GM19467 (cell line): ENCODE measurements around the gene CXCR4.
"Not testable (repeated sequence)": the region's sequence is repeated elsewhere in the genome, so short reads cannot be mapped to it uniquely, and the experiment has no call there.

Experiments
- ATAC-seq: cut with Tn5 transposase; IDR thresholded peaks from one replicate; pipeline ENCODE4 v1.9.1; 2021; ENCODE audit warnings: mild to moderate bottlenecking, moderate library complexity; ENCODE audit not compliant: unreplicated experiment

CXCR4 gene

DNA sequence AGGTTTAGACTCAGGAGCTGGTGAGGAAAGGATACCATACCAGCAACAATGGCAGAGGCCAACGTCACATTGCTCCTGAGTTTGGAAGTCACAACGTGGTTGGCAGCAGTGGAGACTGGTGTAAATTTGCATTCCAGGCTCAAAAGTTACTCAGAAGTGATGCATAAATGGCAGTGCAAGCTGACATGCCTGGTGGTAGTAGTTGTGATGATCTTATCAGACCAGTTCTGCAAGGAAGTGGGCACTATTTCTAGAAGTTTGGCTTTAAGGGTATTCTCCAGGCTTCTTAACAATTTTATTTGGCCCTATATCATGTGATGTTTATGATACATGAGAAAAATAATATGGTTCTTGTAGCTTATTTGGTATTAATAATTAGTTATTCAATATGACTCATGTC is 37.8 kb downstream of the CXCR4 start:
- ATAC-seq = no peak

GRCh38 chr2:136077107-136077506 is 40.8 kb downstream of the CXCR4 start:
- no peak for ATAC-seq

DNA sequence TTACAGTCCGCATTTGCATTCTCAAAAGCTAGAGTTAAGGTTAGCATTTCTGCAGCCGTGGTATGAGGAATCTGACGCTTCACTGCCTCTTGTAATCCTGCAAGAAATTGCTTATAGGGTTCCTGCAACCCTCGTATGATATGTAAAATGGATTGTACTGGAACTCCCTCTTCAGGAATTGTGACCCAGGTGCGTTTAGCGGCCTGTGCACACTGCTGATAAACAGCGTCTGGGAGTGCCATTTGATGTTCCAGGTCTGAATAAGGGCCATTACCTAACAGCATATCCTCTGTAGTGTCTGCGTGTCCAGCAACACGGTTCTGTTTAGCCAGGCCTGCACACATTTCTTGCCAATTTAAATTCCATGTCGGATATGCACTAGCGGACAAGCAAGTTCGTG is 42.5 kb downstream of the CXCR4 start:
- no peak for ATAC-seq

DNA sequence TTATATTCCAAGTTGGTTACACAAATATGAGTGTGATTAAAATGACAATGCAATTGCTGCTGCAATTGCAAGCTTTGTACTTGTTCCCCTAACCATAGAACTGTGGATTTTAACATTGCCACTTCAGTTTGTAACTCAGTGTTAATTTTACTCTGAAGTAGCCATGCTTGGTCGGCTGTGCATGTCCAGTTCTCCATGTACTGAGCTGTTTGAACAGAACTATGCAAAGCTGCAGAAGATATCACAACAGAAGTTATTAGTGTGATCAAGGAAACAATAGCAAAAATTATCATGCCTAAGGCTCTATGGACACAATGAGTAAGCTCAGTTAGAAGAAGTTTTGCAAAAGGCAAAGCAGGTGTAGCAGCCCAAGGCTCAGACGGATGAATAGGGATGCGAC is 45.3 kb downstream of the CXCR4 start:
- ATAC-seq = no peak

- ATAC-seq = not testable (repeated sequence)
Measured at GRCh38 chr2:136071887-136072286, 46.1 kb downstream of the CXCR4 start.

DNA sequence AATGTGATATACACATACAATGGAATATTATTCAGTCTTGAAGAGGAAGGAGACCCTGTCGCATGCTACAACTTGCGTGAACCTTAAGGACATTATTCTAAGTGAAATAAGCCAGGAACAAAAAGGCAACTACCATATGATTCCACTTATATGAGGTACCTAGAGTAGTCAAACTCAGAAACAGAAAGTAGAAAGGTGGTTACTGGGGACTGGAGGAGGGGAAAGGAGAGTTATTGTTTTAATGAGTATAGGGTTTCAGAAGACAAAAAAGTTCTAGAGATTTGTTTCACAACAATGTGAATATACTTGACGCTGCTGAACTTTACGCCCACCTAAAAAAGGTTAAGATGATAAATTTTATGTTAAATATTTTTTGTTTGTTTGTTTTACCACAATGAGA is 47.0 kb downstream of the CXCR4 start:
- no peak for ATAC-seq

- no peak for ATAC-seq
Measured at GRCh38 chr2:136069773-136070172, 48.2 kb downstream of the CXCR4 start.

DNA sequence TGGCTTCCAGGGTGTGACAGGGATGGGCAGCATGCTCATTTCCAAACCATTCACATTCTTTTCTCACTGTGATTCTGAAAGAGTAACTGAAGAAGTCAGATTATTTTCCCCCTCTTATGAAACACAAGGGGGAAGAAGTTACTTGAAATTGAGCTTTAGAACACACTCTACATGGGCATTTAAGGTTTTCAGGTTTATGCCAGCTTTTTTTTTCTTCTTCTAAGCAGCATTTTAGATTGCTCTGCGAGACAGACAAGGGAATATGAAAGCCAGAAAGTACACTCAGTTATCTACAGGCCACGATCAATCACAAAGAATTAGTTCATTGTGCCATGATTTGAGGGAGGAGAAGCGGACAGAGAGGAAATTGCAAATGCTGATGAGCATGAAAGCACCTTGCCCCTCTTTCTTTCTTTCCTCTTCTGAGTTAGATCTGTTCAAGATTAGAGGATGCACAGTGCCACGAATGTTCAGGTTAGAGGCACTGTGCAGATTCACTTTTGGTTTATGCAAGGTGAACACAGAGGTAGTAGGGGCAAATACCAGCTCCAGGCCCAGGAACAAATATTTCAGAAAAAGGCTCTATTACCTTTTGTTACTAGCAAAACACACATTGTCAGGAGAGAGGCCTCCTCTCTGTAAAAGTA is 49.2 kb downstream of the CXCR4 start:
- no peak for ATAC-seq

GRCh38 chr2:136067897-136068580 is 49.9 kb downstream of the CXCR4 start:
- ATAC-seq = no peak

DNA sequence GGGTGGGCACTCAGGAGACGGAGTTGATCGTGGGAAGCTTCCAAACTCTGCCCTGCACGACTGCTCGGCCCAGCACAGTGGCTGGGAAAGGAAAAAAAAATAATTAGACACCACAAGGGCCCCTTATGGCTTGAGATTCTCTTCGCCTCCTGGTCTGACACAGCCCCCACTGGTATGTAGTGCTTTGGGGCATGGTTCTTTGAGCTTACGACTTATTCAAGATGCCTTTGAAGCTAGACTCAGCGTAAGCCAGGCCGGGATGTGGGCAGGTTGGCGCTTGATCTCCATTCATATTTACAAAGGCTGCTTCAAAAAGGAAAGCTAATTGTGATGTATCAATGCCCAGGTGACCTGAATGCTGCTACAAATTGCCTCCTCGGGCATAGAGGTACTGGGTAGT is 50.5 kb downstream of the CXCR4 start:
- no peak for ATAC-seq

DNA sequence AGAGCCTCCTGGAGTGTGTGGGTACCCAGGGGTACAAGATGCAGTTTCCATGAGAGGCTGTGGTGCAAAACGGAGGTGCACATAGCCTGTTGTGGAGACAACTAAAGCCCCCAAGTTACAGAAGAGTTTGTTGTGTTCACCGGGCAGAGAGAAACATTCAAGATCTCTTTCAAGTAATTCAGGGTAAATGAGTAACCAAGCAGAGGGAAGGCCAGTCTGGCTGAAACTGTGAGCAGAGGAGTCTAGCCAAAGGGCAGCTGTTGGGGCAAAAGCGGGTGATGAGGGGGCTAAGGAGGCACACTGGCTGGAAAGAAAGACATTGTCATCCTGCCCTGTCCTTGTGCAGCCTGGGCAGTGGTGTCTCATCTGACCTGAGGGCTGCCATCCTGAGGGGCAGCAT is 52.0 kb downstream of the CXCR4 start:
- ATAC-seq = peak; percentile 80

- peak; percentile 28 for ATAC-seq
Measured at GRCh38 chr2:136065384-136065783, 52.6 kb downstream of the CXCR4 start.
